HS-27A (cell line): ENCODE results near the gene DTX3L.

ENCODE experiments used
- DNase-seq: peaks from one replicate; pipeline ENCODE4 v3.0.0-alpha.2; 2012; ENCODE audit warnings: low read depth, missing footprints

Gene DTX3L

DNA sequence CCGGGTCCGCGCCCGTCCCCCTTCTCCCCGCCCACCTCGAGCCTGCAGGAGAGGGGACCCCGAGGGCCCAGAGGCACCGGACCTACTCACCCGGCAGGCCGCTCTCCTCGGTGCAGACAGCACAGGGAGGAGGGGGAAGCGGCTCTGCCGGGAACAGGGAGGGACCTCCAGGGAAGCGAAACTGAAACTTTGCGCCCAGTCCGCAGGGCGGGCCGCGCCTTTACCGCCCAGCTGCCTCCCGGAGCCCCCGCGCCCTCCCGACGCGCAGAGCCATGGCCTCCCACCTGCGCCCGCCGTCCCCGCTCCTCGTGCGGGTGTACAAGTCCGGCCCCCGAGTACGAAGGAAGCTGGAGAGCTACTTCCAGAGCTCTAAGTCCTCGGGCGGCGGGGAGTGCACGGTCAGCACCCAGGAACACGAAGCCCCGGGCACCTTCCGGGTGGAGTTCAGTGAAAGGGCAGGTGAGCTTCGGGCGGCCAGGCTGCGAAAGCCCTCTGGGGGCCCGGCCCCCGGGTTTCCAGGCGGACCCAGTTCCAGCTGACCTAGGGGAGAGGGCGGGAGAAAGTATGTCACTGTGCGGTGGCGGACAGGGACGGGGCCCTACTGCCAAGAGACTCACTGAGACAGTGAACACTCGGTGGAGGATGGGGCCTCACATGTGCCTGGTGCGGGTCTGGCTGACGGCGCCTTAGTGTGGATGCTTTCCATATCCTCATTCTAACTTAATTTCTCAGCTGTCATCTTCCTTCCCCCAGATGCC, at the start of gene DTX3L, which contains the start of gene PARP9:
DTX3L (plus strand) TSS at position 184 of the 758 bp plus-strand sequence; CDS start at position 273, 89 bp downstream.
PARP9 (minus strand) TSS at position 146 of the 758 bp plus-strand sequence. CDS start 4,680 bp downstream, outside the sequence.
- peak; percentile 26 for DNase-seq

DNA sequence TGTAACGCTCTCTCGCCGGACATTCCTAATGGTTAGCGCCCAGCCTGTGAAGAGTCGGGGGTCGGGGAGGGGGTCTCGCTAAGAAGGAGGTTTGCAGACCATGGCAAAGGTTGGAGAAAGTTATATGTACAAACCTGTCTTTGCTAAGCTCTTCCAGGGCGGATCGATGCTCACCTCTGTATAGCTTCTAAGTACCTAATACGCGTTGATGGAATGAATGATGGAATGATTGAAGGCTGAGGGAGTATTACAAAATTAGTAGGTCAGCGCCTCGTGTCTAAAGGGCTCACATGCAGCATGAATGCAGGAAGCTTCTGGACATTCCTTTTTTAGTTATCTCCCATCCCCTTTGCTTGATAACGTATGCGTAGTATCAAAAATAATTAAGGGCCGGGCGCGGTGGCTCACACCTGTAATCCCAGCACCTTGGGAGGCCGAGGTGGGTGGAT, 49.1 kb upstream of the DTX3L start:
- no peak for DNase-seq

DNA sequence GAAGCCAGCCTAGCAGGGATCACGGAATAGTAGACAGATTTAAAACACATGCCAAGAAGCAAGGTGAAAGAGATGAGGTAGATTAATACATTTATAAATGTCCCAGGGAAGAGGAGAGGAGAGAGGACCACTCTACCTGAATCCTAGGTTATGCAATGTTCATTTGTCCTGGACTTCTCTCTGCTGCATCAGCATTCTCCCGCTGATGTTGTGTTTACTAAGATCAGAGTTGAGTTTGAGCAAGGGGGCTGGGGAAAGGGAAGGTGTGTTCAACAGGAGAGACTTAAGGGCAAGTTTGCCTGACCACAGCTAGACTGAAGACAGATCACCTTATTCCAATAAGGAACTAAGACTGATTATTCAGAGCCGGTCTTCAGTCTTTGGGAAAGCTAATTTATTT, 48.3 kb upstream of the DTX3L start:
- DNase-seq, result no peak

DNA sequence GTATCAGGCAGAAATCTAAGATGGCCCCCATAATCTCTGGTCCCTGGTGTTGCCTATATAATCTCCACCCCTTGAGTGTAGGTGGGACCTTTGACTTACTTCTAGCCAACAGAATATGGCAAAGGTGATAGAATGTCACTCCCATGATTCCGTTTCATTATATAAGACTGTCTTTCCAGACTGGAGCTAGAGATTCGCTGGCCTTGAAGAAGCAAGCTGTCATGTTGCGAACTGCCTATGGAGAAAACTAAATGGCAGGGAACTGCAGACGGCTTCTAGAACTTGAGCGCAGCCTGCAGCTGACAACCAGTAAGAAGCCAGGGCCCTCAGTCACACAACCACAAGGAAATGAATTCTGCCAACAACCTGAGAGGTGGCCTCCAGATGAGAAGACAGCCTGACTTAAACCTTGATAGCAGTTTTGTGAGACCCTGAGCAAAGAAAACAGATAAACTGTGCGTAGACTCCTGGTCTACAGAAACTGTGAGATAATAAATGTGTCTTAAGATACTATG, 47.2 kb upstream of the DTX3L start:
- DNase-seq, result no peak

DNA sequence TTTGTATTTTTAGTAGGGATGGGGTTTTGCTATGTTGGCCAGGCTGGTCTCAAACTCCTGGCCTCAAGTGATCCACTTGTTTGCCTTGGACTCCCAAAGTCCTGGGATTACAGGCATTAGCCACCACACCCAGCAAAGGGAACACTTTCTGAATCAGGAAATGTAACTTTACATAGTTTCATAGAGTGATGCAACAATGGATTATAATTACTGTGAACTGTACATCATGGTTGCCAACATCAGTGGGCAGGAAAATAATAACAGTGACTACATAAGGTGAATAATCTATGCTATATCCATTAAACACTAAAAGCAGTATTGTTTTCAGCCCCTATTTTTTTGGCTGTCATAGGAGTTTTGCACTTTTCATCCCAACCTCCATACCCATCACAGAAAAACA, 44.4 kb upstream of the DTX3L start:
- DNase-seq, result no peak

DNA sequence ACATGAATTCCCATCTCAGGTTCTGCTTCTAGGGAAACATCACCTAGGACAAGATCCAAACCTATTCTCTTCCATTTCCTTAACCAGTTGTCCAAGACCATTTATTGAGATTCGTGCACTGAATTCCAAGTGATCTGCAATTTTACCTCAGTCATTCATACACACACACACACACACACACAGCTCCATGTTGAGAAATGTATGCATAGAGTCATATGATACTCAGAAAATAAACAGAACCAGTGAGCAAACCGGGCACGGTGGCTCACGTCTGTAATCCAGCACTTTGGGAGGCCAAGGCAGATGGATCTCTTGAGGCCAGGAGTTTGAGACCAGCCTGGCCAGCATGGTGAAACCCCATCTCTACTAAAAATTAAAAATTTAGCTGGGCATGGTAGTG, 43.3 kb upstream of the DTX3L start:
- no peak for DNase-seq

DNA sequence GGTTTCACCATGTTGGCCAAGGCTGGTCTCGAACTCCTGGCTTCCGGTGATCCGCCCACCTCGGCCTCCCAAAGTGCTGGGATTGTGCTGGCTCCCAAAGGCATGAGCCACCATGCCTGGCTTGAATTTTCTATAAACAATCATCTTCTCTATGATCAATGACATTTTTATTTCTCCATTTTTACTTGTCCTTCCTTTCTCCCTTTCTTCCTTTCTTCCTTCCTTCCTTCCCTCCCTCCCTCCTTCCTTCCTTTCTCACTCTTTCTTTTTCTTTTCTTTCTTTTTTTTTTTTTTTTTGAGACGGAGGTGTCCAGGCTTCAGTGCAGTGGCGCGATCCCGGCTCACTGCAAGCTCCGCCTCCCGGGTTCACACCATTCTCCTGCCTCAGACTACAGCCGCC, 40.8 kb upstream of the DTX3L start:
- no peak for DNase-seq

DNA sequence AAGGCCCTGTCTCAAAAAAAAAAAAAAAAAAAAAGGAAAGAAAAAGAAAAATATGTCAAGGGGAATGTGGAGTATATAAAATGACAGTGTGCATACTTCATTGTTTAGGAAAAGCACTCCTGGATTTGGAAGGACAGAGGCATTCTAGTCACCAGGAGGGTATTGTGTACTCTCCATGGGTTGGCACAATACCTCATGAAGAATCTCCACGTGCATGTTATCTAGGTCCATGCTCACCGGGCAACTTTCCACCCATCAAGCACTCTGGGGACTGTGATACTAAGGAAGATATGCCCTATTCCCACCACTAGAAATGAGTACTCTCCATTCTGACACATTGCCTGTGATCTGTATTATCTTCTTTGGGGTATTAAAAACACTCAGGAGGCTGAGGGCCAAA, 34.0 kb upstream of the DTX3L start:
- no peak for DNase-seq

DNA sequence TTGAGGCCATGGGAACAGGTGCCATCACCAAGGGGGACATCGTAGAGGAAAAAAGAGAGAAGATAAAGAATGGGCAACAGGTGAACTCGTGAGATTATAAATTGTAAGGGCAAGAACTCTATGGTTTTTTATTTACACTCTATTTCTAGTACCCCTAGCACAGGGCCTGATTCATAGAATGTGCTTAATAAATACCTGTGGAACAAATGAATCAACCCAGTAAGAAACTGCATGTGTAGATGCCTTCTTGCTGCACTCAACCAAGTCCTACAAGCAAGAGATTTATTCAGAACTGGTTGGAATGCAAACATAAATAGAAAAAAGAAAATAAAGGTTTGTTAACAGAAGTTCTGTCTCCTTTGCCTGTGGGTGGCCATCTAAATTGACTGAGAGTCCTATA, 30.7 kb upstream of the DTX3L start:
- no peak for DNase-seq

DNA sequence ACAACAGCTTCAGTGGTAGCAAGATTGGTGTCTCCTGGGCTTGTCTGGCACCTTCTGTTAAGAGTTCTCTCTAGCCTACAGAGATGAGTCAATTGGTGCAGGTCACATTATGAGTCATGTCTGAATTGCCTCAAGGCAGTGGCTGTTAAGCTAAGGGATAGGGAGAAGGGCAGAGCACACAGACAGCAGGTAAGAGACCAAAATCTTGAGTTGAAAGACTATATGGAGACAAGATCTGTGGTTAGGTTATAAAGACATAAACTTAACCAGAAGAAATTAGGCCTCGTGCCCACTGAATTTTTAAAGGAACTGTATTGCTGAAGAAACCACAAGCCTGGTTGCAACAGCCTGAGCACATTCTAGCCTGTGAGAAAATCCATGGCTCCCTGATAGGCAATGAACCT, 30.2 kb upstream of the DTX3L start:
- peak; percentile 11 for DNase-seq

DNA sequence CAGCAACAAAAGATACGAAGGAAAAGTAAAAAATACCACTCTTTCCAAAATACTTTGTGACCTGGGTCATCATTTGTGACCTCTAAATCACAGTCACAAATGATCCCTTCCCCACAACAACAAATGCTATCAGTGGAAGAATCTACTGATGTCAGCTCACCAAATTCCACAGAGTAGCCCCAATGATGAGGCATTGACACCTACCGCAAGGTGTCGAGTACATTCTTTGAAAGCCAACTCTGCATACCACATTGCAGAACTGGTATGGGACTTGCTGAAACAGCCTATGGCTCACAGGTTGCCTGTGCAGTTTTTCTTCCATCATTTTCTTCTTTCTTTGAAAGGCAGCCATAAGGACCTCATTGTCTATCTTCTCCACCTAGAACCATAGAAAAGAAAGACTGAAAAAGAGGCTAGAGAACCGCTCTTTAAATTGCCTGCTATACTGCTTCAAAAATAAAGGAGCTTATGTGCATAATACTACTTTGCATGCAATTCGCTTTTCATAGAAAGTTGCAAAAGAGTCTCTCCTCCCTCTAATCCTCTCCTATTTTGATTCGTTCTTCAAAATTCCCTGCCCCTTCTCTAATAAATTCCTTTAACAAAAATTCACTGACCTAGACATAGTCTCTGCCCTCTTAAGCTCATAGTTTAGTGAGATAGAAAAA, 28.0 kb upstream of the DTX3L start:
- no peak for DNase-seq

DNA sequence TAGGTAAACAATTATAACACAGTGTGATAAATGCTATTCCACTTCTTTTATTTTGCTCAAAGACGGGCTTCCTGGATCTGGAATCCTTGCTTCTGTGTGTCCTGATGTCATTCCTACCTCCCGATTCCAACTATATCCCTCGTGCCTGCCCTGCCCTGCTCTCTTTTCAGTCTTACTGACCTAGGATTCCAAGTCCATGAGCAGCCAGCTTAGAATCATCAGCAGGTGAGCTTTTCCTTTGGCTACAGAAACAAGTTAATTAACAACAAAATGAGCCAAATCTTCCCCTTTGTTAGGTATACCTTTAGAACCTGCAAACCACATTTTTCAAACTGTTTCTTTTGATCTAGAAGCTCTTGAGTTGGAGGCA, 27.5 kb upstream of the DTX3L start:
- DNase-seq, result no peak

DNA sequence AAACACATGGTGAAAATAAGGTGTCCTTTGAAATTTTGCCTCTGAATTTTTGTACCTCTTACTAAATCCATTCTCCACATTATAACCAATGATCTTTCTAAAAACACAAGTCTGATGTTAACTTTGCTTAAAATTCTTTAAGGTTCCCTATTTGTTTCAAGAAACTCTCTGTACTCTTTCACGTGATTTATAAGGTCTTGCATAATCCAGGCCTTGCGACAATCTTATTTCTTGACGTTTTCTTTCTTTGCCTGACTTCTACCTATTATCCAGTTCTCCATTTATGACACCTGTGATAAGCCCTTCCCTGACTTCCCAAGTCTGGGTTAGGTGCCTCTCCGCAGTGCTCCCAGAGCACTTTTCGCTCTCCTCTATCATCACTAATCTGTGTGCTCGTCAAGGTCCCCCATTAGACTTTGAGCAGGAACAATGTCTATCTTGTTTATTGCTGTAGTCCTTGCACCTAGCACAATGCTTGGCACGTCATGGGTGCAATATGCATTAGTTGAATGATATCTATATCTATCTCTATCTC, 25.1 kb upstream of the DTX3L start:
- DNase-seq, result no peak

DNA sequence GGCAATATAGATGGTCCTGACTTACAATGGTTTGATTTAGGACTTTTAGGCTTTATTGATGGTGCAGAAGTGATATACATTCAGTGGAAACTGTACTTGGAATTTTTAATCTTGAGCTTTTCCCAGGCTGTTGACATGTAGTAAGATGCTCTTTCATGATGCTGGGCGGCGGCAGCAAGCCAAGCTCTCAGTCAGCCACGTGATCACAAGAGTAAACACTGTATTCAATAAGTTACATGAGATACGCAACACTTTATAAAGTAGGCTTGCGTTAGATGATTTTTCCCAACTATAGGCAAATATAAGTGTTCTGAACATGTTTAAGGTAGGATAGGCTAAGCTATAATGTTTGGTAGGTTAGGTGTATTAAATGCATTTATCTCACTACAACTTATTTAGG, 18.0 kb upstream of the DTX3L start:
- DNase-seq, result no peak

DNA sequence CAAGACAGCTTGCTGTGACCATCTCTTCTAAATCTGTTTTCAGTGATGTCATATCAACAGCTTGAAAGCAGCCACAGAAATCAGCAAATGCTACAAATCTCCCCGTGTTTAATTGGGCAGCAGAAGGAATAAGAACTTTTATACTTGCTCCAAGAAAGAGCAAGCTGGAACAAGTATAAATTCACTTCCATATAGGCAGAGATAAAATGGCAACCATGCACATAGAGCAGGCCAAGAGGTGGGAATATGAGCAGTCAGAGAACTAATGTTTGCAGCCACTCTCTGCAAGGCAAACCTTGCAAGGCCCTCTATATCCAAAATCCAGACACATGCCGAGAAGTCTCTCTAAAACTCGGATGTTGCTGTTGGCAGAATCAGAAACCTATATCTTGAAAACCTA, 16.1 kb upstream of the DTX3L start:
- no peak for DNase-seq

DNA sequence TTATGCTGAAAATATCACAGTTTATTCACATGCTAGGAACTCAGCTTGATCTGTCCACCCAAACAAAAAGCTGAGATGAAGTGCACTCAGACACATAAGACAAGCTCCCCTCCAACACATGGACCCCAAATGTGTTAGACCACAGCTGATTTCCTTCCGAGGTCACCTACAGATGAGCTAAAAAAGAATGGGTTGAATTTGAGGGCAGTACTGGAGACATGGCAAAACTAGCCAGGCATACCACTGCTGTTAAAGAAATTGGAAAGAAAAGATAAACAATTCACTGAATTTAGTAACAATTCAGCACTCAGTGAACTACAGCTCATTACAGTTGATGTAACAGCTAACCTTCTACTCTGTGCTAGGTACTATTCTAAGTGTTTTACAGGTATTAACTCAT, 15.5 kb upstream of the DTX3L start:
- DNase-seq, result no peak

DNA sequence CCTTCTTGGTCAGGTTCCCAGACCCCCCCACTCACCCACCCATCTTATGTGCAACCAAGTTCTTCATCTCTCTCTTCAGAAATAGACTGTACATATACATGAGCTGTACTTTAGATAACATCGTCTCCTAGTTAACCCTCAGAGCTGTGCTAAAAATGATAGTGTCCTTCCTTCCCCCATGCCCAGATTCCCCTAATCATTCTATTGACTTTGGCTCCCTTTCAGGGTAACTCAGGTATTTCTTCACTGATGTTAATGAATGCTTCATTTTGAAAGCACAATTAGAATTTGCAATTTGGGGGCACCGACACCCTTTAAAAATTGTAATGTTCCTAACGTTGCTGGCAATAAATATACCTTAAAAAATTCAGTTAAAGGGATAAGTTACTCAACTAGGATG, 11.0 kb upstream of the DTX3L start:
- DNase-seq, result no peak

DNA sequence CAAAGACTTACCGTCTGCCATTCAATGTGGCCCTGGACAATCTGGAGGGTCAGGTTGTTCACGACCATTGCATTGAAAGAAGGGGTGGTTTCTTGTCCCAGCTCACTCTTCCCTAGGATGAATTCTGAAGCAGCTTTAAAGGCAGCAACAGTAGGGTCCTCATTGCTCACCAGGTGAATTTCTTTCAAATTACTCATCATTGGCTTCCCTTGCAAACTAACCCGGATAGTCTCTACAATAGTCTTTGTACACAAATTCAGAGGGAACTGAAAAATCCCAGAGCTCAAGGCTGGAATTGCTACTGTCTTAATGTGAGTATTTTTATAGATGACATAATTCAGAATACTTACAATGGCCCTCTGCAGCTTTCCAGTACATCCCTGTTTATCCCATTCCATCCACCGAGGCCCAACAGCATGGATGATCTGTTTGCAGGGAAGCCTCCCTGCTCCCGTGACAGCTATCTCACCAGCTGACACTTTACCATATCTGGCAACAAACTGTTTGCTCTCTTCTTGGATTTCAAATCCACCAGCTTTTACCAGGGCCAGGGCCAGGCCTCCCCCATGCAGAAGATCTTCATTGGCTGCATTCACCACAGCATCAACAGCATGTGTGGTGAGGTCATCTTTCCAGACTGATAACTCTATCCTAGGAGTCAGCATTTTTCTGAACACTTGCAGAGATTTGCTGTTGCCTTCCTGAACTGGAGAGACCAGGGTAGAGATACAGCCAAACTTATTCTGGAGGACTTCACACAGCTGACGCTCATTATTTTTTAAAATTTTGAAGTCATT, 8.7 kb upstream of the DTX3L start:
- no peak for DNase-seq

DNA sequence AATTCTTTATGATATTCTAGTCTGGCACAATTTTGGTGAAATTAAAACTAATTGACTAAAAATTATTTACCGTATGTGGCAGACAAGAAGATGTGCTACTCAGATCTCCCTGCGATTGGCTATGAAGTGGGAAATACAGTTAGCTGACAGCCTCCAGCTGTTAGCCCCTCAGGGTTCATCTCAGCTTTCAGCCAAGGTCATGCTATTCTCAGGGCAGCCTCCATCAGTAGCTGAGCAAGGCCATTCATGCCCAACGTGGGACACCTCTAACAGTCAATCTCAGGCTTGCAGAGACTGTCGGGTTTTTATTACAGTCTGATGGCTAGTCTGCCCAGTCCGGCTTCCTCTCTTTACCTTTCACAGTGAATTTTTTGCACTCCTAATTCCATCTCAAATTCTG, 6.8 kb upstream of the DTX3L start:
- no peak for DNase-seq

DNA sequence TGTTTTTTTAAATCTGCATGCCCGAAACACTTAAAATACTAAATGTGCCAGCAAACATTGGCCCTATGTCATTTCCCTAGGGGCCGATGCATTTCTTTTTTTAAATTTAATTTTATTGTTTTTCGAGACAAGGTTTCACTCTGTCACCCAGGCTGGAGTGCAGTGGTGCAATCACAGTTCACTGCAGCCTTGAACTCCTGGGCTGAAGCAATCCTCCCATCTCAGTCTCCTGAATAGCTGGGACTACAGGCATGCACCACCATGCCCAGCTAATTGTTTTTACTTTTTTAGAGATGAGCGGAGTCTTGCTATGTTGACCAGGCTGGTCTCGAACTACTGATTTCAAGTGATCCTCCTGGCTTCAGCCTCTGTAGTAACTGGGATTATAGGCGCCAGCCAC, 5.5 kb upstream of the DTX3L start:
- no peak for DNase-seq

DNA sequence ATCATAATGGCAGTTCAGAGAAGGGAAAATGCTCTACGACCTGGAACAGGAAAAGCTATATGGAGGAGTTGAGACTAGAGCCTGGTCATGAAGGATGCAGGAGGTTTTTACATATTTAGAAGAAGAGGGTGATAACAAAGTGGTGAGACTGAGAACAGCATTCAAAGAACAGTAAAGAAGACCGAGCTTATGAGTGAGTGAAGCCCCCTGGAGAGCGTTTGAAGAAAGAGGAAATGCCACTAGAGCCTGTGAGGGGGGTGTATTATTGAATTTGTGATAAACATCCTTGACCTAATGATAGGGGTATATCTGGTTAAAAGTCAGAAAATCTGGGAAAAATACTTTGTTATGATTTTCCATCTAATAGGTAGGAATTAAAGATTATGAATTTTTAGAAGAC, 4.2 kb upstream of the DTX3L start:
- no peak for DNase-seq

DNA sequence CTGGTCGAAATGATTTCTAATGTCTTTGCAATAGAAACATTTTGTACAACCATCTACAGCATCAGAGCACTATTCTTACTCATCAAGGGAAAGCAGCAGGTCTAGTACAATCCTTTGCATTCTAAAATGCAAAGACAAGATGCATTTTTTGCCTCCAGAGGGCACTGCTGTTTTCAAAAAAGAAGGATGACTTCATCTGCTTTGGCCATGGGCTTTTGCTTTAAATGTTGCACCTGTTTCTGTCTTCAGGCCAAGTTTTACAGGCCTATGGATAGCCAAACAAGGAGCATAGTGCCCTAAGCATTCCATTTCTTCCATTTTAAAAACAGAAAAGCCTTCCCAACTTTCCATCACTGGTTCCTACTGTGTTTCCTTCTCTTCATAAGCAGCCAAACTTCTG, 3.5 kb upstream of the DTX3L start:
- DNase-seq, result peak; percentile 23
